GM12878 (cell line): ENCODE results near the gene SMTNL2. TPM values are rescaled to one million over a fixed set of nuclear protein-coding genes. Genes with fewer than 3 reads are reported as not detected.

Experiments used
- ATAC-seq: fragments of 200-7000 bp; cut with Tn5 transposase; 3 replicates; pipeline ENCODE4 v1.9.1; 2020; ENCODE audit warnings: mild to moderate bottlenecking, moderate library complexity
- BruUV-seq: library from RNA; stranded (reverse); fragments of 400-500 nt; replicated peaks from 2 replicates; lab custom pipeline; 2021; lab: Mats Ljungman, UMichigan
- CTCF ChIA-PET: fragments of 300-600 bp; sonication (Branson Sonifier 250); formaldehyde crosslinking; extraction: SDS; loops from one replicate; lab custom pipeline; 2021; ENCODE audit warnings: inconsistent platforms; lab: Yijun Ruan, JAX
- POLR2A ChIA-PET: fragments of 350-600 bp; formaldehyde crosslinking; extraction: SDS; loops from one replicate; lab custom pipeline; 2021; ENCODE audit warnings: inconsistent platforms; lab: Charles Lee
- RAD21 ChIA-PET: fragments of 300-600 bp; sonication (Branson Sonifier 250); formaldehyde crosslinking; loops from one replicate; lab custom pipeline; 2023; ENCODE audit warnings: antibody characterized with exemption; ENCODE audit not compliant: unreplicated experiment; lab: Charles Lee
- SMC1A ChIA-PET: fragments of 300-600 bp; sonication (Branson Sonifier 250); formaldehyde crosslinking; loops from one replicate; lab custom pipeline; 2023; ENCODE audit not compliant: unreplicated experiment, uncharacterized antibody; lab: Charles Lee
- DNase-seq: peaks from one replicate; pipeline ENCODE4 v3.0.0-alpha.2; 2011; ENCODE audit warnings: low read depth, low spot score
- FAIRE-seq: peaks from 3 replicates; lab custom pipeline; 2011; peaks lifted over from hg19 to GRCh38; lab: Jason Lieb, UNC
- H2AFZ ChIP-seq: 2 replicates; pipeline ENCODE4 v1.6.0; 2011; ENCODE audit warnings: low read depth, low read length, control low read depth; ENCODE audit not compliant: control insufficient read depth
- H3K27ac ChIP-seq: 2 replicates; pipeline ENCODE4 v1.5.1; 2011; ENCODE audit warnings: control low read depth; ENCODE audit not compliant: control insufficient read depth, insufficient read depth
- H3K27me3 ChIP-seq, 2 experiments: replicated peaks in 1 of 2; 2 replicates each; pipeline versions ENCODE4 v1.6.0 to v1.6.1; 2011; ENCODE audit warnings: low read length in 1 of 2; ENCODE audit not compliant: control insufficient read depth in 2 of 2, insufficient read depth in 2 of 2
- H3K36me3 ChIP-seq, 2 experiments: 2 replicates each; pipeline ENCODE4 v1.5.1; 2011; ENCODE audit warnings: low read length in 1 of 2; ENCODE audit not compliant: control insufficient read depth in 2 of 2, insufficient read depth in 2 of 2
- H3K4me1 ChIP-seq: 2 replicates; pipeline ENCODE4 v1.6.1; 2011; ENCODE audit warnings: mild to moderate bottlenecking, low read length, moderate library complexity, mixed read lengths; ENCODE audit not compliant: control insufficient read depth, insufficient read depth
- H3K4me2 ChIP-seq: 2 replicates; pipeline ENCODE4 v1.6.0; 2011; ENCODE audit warnings: control low read depth; ENCODE audit not compliant: control insufficient read depth, insufficient read depth
- H3K4me3 ChIP-seq: fragments of 200-600 bp; sonication (generic); 2 replicates; pipeline ENCODE4 v1.5.1; 2016
- H3K79me2 ChIP-seq: 2 replicates; pipeline ENCODE4 v1.6.0; 2011; ENCODE audit warnings: low read length; ENCODE audit not compliant: control insufficient read depth, insufficient read depth
- H3K9ac ChIP-seq: 2 replicates; pipeline ENCODE4 v1.8.0; 2011; ENCODE audit warnings: low read length, control low read depth, mixed read lengths; ENCODE audit not compliant: control insufficient read depth, insufficient read depth
- H3K9me3 ChIP-seq: replicated peaks from 3 replicates; pipeline ENCODE4 v1.5.1; 2011; ENCODE audit warnings: mild to moderate bottlenecking, low read length; ENCODE audit not compliant: control insufficient read depth, insufficient read depth
- H4K20me1 ChIP-seq: 2 replicates; pipeline ENCODE4 v1.6.0; 2011; ENCODE audit not compliant: control insufficient read depth, insufficient read depth
- CBX5 ChIP-seq: sonication (generic); IDR thresholded peaks from 2 replicates; pipeline ENCODE4 v1.6.1; 2016; ENCODE audit warnings: low read depth, moderate library complexity, mild to moderate bottlenecking, inconsistent platforms
- CEBPB ChIP-seq, 2 experiments: fragments of 150-350 bp in 1 of 2; IDR thresholded peaks; 2 replicates each; pipeline ENCODE4 v1.6.1; 2012 to 2014; ENCODE audit warnings: low read depth in 2 of 2, low read length in 2 of 2, borderline replicate concordance in 1 of 2, inconsistent platforms in 1 of 2
- ESRRA ChIP-seq: IDR thresholded peaks from 2 replicates; pipeline ENCODE4 v1.6.1; 2012; ENCODE audit warnings: mild to moderate bottlenecking, low read length, improper control_type of control experiment
- IRF4 ChIP-seq: IDR thresholded peaks from 2 replicates; pipeline ENCODE4 v1.6.1; 2011; ENCODE audit warnings: low read depth, low read length
- KLF5 ChIP-seq: fragments of 450-650 bp; IDR thresholded peaks from 2 replicates; pipeline ENCODE4 v1.6.1; 2014; ENCODE audit warnings: mild to moderate bottlenecking; ENCODE audit not compliant: partially characterized antibody
- MEF2B ChIP-seq: fragments of 450-650 bp; IDR thresholded peaks from 2 replicates; pipeline ENCODE4 v1.6.1; 2018; ENCODE audit warnings: mild to moderate bottlenecking, moderate library complexity; ENCODE audit not compliant: partially characterized antibody, poor library complexity, severe bottlenecking
- MLLT1 ChIP-seq: fragments of 450-650 bp; IDR thresholded peaks from 2 replicates; pipeline ENCODE4 v1.6.1; 2016; ENCODE audit warnings: mild to moderate bottlenecking
- RELA ChIP-seq: fragments of 450-650 bp; IDR thresholded peaks from 2 replicates; pipeline ENCODE4 v1.8.0; 2014; ENCODE audit warnings: borderline replicate concordance; ENCODE audit not compliant: partially characterized antibody
- STAT3 ChIP-seq: IDR thresholded peaks from 2 replicates; pipeline ENCODE4 v1.6.1; 2011; ENCODE audit warnings: low read depth, low read length, improper control_type of control experiment
- SUZ12 ChIP-seq: fragments of 200-600 bp; sonication (generic); IDR thresholded peaks from one replicate; pipeline ENCODE4 v1.6.1; 2018; ENCODE audit warnings: antibody characterized with exemption, mild to moderate bottlenecking; ENCODE audit not compliant: unreplicated experiment
- TCF7 ChIP-seq: IDR thresholded peaks from 2 replicates; pipeline ENCODE4 v1.6.1; 2014; ENCODE audit warnings: antibody characterized with exemption, borderline replicate concordance
- ZBTB4 ChIP-seq: fragments of 450-650 bp; formaldehyde crosslinking; IDR thresholded peaks from 2 replicates; pipeline ENCODE4 v1.4.0; 2022; ENCODE audit warnings: mild to moderate bottlenecking, moderate library complexity
- ZNF384 ChIP-seq: IDR thresholded peaks from 2 replicates; pipeline ENCODE4 v1.6.1; 2012; ENCODE audit warnings: low read depth, mild to moderate bottlenecking, low read length, improper control_type of control experiment, borderline replicate concordance
- WGBS: methylation state at CpG from one replicate; pipeline ENCODE4 v1.1.6; 2016; ENCODE audit warnings: low lambda C conversion rate; ENCODE audit not compliant: insufficient replicate concordance, insufficient coverage; ENCODE audit errors: missing lambda C conversion rate; 5-methylcytosine and 5-hydroxymethylcytosine counted together
- in situ Hi-C: fragments of 300-500 bp; cut with MboI; formaldehyde crosslinking; loops from 9 replicates; pipeline ENCODE4 v1.14.3; 2018; ENCODE audit warnings: mixed read lengths
- intact Hi-C: fragments of 100-400 bp; cut with micrococcal nuclease; formaldehyde crosslinking; loops from one replicate; pipeline ENCODE4 v1.14.2; 2022; ENCODE audit not compliant: unreplicated experiment
- polyA plus RNA-seq, 11 experiments: library from polyadenylated mRNA; depleted of rRNA in 4 of 11; unstranded in 6 of 11; stranded (reverse) in 5 of 11; fragments of >200 nt; fragmentation: Nextera tagmentation in 4 of 11; fragmentation: Illumina TruSeq in 1 of 11; extraction: Ambion mirVana in 4 of 11; extraction: Trizol in 1 of 11; gene quantifications; 1 replicate in 1 of 11; 2 replicates in 10 of 11; pipeline versions ENCODE4 v1.2.1 to v1.2.3, GENCODE V29; 2011 to 2016; ENCODE audit warnings: inconsistent platforms in 2 of 11, missing spikeins in 2 of 11, low read depth in 1 of 11
- total RNA-seq, 4 experiments: library from RNA; depleted of rRNA in 3 of 4; stranded (reverse); fragments of >200 nt in 3 of 4; fragmentation: Illumina TruSeq in 1 of 4; extraction: Trizol in 1 of 4; gene quantifications; 2 replicates each; pipeline versions ENCODE4 v1.2.1 to v1.2.3, GENCODE V29; 2013 to 2021

The SMTNL2 gene
- total and polyA plus RNA-seq, 10 of the 15 experiments (the other 5 are each of a cell fraction or from before 2014, with no cell fraction given): not detected

GRCh38 chr17:4586043-4586442, 1.7 kb downstream of the SMTNL2 start (continued):
- no peak for TF ChIP-seq ZBTB4 (CRISPR knock-in tag)
- no peak for TF ChIP-seq RELA
- TF ChIP-seq SUZ12: no peak
- TF ChIP-seq CEBPB (IDR thresholded peaks at IDR 0.05; ENCODE audit: borderline replicate concordance in 1 of 2, low read depth in 2 of 2, low read length in 2 of 2): no peak
- no peak for TF ChIP-seq ESRRA
- TF ChIP-seq TCF7: no peak
- no peak for TF ChIP-seq IRF4
- no peak for TF ChIP-seq KLF5
- TF ChIP-seq STAT3: no peak
- TF ChIP-seq CBX5: no peak

- CTCF ChIA-PET: interaction anchor here (1.1 kb wide), 1 partner anchor 20 kb away, joined by 5 read pairs; no protein-coding TSS in a partner anchor
- POLR2A ChIA-PET: no interaction called here
- BruUV-seq: no TSS peak
- no peak overlapping the region for H3K4me3 ChIP-seq
- H3K4me1 ChIP-seq: no peaks in the 10 kb centered on the region
- no peaks in the 10 kb centered on the region for H3K79me2 ChIP-seq
- intact Hi-C loops (no loop called here), in situ Hi-C loops (no loop called here)
- RAD21 ChIA-PET: no interaction called here
- no peaks in the 10 kb centered on the region; the same call in none of the 2 replicates for H4K20me1 ChIP-seq
- H3K27me3 ChIP-seq: peaks cover 10 to 13% of the 10 kb centered on the region in 2 experiments
- H3K9me3 ChIP-seq: no peaks in the 10 kb centered on the region; the same call in 2 of the 3 replicates
- FAIRE-seq (no peak), ATAC-seq (no peak), DNase-seq (no peak)
- SMC1A ChIA-PET: interaction anchor here (0.7 kb wide), 1 partner anchor 18 kb away, joined by 3 read pairs; no protein-coding TSS in a partner anchor
- H3K36me3 ChIP-seq: no peaks in the 10 kb centered on the region
- no peak overlapping the region for H2AFZ ChIP-seq
- H3K27ac ChIP-seq: no peak overlapping the region
- H3K4me2 ChIP-seq: no peak overlapping the region
- no peak overlapping the region for H3K9ac ChIP-seq
- 49% methylated on average over 7 of the region's 7 CpGs for WGBS
- TF ChIP-seq ZNF384 (no peak), MLLT1 (no peak), ZBTB4 (CRISPR knock-in tag) (no peak), MEF2B (no peak)
Observed at GRCh38 chr17:4587195-4587594, 2.9 kb downstream of the SMTNL2 start.
